Naive thymus-derived CD8-positive, alpha-beta T cell (primary cell): ENCODE data around the gene ALK. TPM values are rescaled to one million over a fixed set of nuclear protein-coding genes. Genes with fewer than 3 reads are reported as not detected.

Experiments used
- ATAC-seq, 2 donors: fragments of 150-1000 bp; cut with Tn5 transposase in 1 of 2; sonication (Bioruptor Pico), chemical (Tn5 transposase) in 1 of 2; 1 replicate in 1 of 2; 2 replicates in 1 of 2; pipeline ENCODE4 v1.10.0; 2021; ENCODE audit warnings: mild to moderate bottlenecking in 2 of 2, moderate library complexity in 2 of 2
- POLR2A ChIA-PET: fragments of 350-600 bp; sonication (Branson Sonifier 250); formaldehyde crosslinking; loops from one replicate; lab custom pipeline; 2021; ENCODE audit warnings: antibody characterized with exemption; lab: Charles Lee
- DNase-seq, 10 donors: peaks; one replicate each; pipeline versions ENCODE4 v3.0.0 to v3.0.0-alpha.2; 2020 to 2022
- H3K27ac Mint-ChIP-seq, 10 donors: one replicate each; pipeline ENCODE4 v1.8.0; 2020 to 2022; ENCODE audit warnings: mild to moderate bottlenecking in 10 of 10, mixed read lengths in 10 of 10, moderate library complexity in 4 of 10, inconsistent platforms in 1 of 10
- H3K27me3 Mint-ChIP-seq, 5 donors: one replicate each; pipeline ENCODE4 v1.8.0; 2021 to 2022; ENCODE audit warnings: mixed read lengths in 5 of 5
- H3K36me3 Mint-ChIP-seq, 3 donors: one replicate each; pipeline ENCODE4 v1.8.0; 2020 to 2022; ENCODE audit warnings: mixed read lengths in 3 of 3, mild to moderate bottlenecking in 2 of 3, inconsistent platforms in 1 of 3
- H3K4me1 Mint-ChIP-seq, 4 donors: one replicate each; pipeline ENCODE4 v1.8.0; 2021 to 2022; ENCODE audit warnings: mixed read lengths in 4 of 4
- H3K4me3 Mint-ChIP-seq, 10 donors: one replicate each; pipeline ENCODE4 v1.8.0; 2020 to 2022; ENCODE audit warnings: mild to moderate bottlenecking in 10 of 10, mixed read lengths in 10 of 10, moderate library complexity in 6 of 10, inconsistent platforms in 1 of 10
- H3K9me3 Mint-ChIP-seq, 9 donors: one replicate each; pipeline ENCODE4 v1.8.0; 2020 to 2022; ENCODE audit warnings: mixed read lengths in 9 of 9, mild to moderate bottlenecking in 3 of 9, inconsistent platforms in 1 of 9, moderate library complexity in 1 of 9
- polyA plus RNA-seq, 3 donors: library from polyadenylated mRNA; unstranded; fragments of 300-500 nt; fragmentation: Illumina TruSeq; gene quantifications; one replicate each; pipeline ENCODE4 v1.2.3, GENCODE V29; 2021
- total RNA-seq, 8 experiments: library from RNA in 2 of 8; stranded (reverse) in 2 of 8; gene quantifications; one replicate each; pipeline ENCODE4 v1.2.3 and lab custom pipeline; 2021 to 2026

The ALK gene
- total and polyA plus RNA-seq, 5 experiments from 2014 or later: 0.10 TPM; not detected in 4

DNA sequence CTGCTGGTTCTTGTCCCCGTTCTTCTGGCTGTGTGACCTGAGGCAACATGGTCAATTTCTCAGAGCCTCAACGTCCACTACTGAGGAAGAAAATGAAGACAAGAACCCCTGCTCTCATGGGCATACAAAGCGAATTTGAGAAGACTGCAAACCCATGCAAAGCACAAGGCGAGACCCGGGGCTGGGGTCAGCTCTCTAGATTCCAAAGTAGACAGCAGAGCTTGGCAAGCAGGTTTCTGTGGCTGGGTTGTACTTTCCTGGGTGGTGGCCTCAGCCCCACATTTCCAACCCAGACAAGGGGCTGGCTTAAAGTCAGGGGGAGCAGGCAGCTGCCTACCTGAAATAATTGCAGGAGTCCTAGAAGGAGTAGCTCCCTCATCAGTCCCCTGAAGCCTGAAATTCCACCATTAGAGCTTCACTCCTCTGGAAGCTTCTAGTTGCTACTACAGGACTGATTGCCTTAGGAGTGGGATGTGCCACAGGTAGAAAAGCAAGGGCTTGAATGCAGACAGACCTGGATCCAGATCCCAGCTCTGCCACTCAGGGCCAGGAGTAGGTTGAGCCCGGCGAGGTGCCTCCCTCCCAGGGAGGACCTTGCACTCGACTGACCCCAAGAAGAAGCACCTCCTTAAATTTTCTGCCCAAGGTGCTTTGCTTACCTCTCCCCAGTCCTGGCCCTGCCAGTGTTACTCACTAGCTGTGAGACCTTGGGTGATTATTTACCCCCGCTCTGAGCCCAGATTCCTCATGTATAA, 678.6 kb downstream of the ALK start:
- POLR2A ChIA-PET: no interaction called here
- no peaks in the 10 kb centered on the region for H3K36me3 Mint-ChIP-seq
- DNase-seq (peak in 1 of 10 donors; percentile 35), ATAC-seq (no peak)
- H3K4me3 Mint-ChIP-seq: no peak overlapping the region
- peaks cover 2 to 30% (median 9%) of the 10 kb centered on the region in 5 donors for H3K27me3 Mint-ChIP-seq
- H3K4me1 Mint-ChIP-seq: no peaks in the 10 kb centered on the region
- no peaks in the 10 kb centered on the region for H3K9me3 Mint-ChIP-seq
- H3K27ac Mint-ChIP-seq: no peak overlapping the region

DNA sequence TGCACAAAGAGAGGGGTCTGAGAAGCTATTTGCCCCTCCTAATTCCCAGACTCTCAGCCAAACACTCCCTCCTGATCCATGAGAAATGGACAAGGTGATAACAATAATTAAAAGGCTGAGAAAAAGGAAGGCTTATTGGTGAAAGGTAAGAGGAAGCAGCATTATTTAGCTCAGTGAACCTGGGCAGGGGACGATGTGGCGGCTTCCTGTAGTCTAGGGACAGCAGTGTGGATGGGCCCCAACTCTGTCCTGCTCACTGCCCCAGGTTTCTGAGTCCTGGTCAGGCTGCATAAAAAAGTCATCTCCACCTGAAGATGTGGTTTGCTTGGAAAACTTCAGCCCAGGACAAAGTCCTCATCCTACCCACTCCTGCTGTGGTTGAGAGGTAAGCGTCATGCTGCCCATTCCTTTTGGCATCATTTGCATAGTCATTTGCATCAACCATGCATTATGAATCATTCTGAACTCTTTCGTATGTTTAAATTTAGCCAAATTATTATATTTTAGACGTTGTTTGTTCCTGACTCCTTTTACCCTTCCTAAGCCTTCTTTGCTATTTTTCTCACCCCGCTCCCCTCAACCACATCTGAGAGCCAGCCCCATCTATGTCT, 679.3 kb downstream of the ALK start:
- Mint-ChIP-seq H3K4me1 (no peaks in the 10 kb centered on the region), H3K9me3 (no peaks in the 10 kb centered on the region), H3K4me3 (no peak overlapping the region), H3K27ac (no peak overlapping the region), H3K27me3 (peaks cover 3 to 38% (median 13%) of the 10 kb centered on the region in 5 donors), H3K36me3 (no peaks in the 10 kb centered on the region)
- no peak for ATAC-seq
- POLR2A ChIA-PET: no interaction called here
- DNase-seq: peak in 1 of 10 donors; percentile 6

DNA sequence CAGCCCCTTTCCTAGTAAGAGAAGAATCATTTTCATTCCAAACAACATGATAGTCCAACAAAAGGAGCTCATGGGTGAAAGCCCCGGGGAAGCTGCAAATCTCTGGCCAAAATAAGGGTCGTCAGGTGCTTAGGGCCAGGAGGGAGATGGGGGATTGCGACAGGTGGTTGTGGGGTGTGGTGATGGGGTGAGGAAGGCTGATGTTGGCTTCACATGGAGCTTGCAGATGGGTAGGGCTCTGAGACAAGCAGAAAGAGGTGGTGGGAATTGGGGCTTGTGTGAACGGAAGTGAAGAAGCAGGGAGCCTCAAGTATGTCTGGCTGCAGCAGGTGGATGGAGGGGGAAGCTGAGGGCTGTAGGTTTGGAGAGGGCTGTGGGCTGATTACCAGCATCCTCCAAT, 680.0 kb downstream of the ALK start:
- POLR2A ChIA-PET: no interaction called here
- no peaks in the 10 kb centered on the region for H3K4me1 Mint-ChIP-seq
- DNase-seq: peak in 1 of 10 donors; percentile 16
- no peaks in the 10 kb centered on the region for H3K36me3 Mint-ChIP-seq
- H3K27ac Mint-ChIP-seq: no peak overlapping the region
- no peaks in the 10 kb centered on the region for H3K9me3 Mint-ChIP-seq
- H3K4me3 Mint-ChIP-seq: no peak overlapping the region
- peaks cover 8 to 45% (median 18%) of the 10 kb centered on the region in 5 donors for H3K27me3 Mint-ChIP-seq
- no peak for ATAC-seq

DNA sequence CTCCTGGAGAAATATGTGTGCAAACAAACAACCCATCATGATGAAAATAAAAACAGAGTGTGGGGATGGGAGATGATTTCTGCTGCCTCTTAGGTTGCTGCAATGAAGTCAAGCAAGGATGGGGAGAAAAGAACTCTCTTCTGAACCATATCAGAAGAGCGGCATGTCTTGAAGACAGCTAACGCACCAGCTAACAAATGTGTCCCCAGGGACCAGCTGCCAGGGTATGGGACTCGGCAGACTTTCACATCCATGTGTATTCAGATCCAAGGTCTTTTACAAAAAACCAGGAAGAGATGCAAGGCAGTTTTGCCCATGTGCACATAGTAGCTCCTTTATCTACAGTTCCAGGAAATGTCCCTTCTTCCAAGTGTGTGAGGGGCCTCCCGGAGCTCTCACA, 680.8 kb downstream of the ALK start:
- Mint-ChIP-seq H3K36me3 (no peaks in the 10 kb centered on the region), H3K4me3 (no peak overlapping the region)
- POLR2A ChIA-PET: no interaction called here

GRCh38 chr2:29239209-29239960, 682.0 kb downstream of the ALK start:
- peak in 1 of 10 donors; percentile 21 for DNase-seq
- no peak overlapping the region for H3K4me3 Mint-ChIP-seq
- POLR2A ChIA-PET: no interaction called here
- H3K4me1 Mint-ChIP-seq: no peaks in the 10 kb centered on the region
- H3K27me3 Mint-ChIP-seq: peaks cover 8 to 47% (median 18%) of the 10 kb centered on the region in 5 donors
- H3K27ac Mint-ChIP-seq: no peak overlapping the region
- H3K9me3 Mint-ChIP-seq: no peaks in the 10 kb centered on the region
- H3K36me3 Mint-ChIP-seq: no peaks in the 10 kb centered on the region
- ATAC-seq: no peak

More for the DNA sequence above, 680.8 kb downstream of the ALK start:
- no peaks in the 10 kb centered on the region for H3K4me1 Mint-ChIP-seq
- DNase-seq (no peak), ATAC-seq (no peak)
- H3K27me3 Mint-ChIP-seq: peaks cover 8 to 47% (median 18%) of the 10 kb centered on the region in 5 donors
- no peaks in the 10 kb centered on the region for H3K9me3 Mint-ChIP-seq
- peak overlapping the region in 1 of 10 donors; percentile 31 for H3K27ac Mint-ChIP-seq

- no peak for ATAC-seq
- Mint-ChIP-seq H3K9me3 (no peaks in the 10 kb centered on the region), H3K36me3 (no peaks in the 10 kb centered on the region)
Measured at GRCh38 chr2:29238497-29238896, 682.9 kb downstream of the ALK start.

DNA sequence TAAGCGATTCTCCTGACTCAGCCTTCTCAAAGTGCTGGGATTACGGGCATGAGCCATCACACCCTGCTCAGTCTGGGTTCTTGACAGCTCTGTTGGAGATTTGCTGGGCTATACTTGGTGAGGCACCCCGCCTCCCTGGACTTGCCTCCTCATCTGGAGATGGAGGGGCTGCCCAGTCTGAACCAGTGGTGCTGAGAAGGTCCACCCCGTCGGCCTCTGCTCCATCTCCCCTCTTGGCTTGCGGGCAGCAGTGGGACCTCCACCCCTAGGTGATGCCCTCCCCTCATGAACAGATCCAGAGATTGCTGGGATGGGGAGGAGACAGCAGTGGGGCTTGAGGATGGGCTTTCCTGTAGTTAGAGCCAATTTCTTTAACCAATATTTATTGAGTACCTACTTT, 685.3 kb downstream of the ALK start:
- Mint-ChIP-seq H3K4me3 (no peak overlapping the region), H3K27me3 (peaks cover 6 to 39% (median 18%) of the 10 kb centered on the region in 5 donors), H3K9me3 (no peaks in the 10 kb centered on the region), H3K4me1 (no peaks in the 10 kb centered on the region), H3K36me3 (no peaks in the 10 kb centered on the region), H3K27ac (no peak overlapping the region)
- ATAC-seq: no peak
- POLR2A ChIA-PET: no interaction called here
- DNase-seq: no peak

More at GRCh38 chr2:29238497-29238896, 682.9 kb downstream of the ALK start:
- POLR2A ChIA-PET: no interaction called here
- Mint-ChIP-seq H3K27ac (no peak overlapping the region), H3K27me3 (peaks cover 8 to 47% (median 18%) of the 10 kb centered on the region in 5 donors), H3K4me3 (no peak overlapping the region), H3K4me1 (no peaks in the 10 kb centered on the region)
- no peak for DNase-seq

DNA sequence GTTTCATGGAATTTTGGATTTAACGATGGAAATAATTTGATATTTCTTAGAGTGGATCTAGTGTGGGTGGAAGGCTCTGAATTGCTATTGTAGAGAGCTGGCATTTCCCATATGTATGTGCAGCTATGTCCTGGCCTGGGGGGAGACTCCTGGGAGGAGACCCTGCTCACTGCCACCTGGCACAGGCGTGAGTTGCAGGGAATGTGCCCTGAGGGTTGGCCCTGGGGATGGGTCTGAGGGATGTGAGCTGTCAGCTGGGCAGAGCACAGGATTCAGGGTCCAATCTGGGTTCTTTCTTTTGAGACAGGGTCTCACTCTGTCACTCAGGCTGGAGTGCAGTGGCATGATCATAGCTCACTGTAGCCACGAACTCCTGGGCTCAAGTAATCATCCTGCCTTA, 686.0 kb downstream of the ALK start:
- H3K36me3 Mint-ChIP-seq: no peaks in the 10 kb centered on the region
- no peaks in the 10 kb centered on the region for H3K4me1 Mint-ChIP-seq
- peak overlapping the region in 1 of 10 donors; percentile 16 for H3K27ac Mint-ChIP-seq
- POLR2A ChIA-PET: no interaction called here
- peaks cover 6 to 36% (median 18%) of the 10 kb centered on the region in 5 donors for H3K27me3 Mint-ChIP-seq
- DNase-seq: no peak
- no peaks in the 10 kb centered on the region for H3K9me3 Mint-ChIP-seq
- no peak overlapping the region for H3K4me3 Mint-ChIP-seq
- no peak for ATAC-seq

DNA sequence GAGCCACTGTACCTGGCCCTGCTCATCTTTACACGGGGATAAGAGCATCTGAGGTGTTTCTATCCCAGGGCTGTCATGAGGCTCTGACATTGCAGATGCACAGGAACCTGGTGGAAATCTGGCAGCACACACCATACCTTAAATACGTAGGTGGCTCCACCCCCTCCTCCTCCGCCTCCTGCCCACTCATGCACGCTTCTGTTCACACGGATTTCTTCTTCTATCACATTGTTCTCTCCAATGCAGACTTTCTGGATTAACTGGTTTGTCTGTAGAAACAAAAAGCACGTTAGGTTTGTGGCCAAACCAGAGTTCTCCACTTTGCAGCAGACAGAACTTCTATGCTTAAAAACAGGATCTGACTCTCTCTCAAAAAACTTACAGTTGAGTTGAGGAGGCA, 688.0 kb downstream of the ALK start:
- Mint-ChIP-seq H3K4me1 (no peaks in the 10 kb centered on the region), H3K27ac (no peak overlapping the region), H3K4me3 (no peak overlapping the region), H3K36me3 (no peaks in the 10 kb centered on the region), H3K27me3 (peaks cover 7 to 38% (median 28%) of the 10 kb centered on the region in 5 donors), H3K9me3 (no peaks in the 10 kb centered on the region)
- DNase-seq (peak in 1 of 10 donors; percentile 40), ATAC-seq (no peak)
- POLR2A ChIA-PET: no interaction called here

GRCh38 chr2:29232041-29232440, 689.3 kb downstream of the ALK start:
- H3K36me3 Mint-ChIP-seq: no peaks in the 10 kb centered on the region
- H3K4me1 Mint-ChIP-seq: no peaks in the 10 kb centered on the region
- H3K27ac Mint-ChIP-seq: no peak overlapping the region
- H3K27me3 Mint-ChIP-seq: peaks cover 6 to 39% (median 28%) of the 10 kb centered on the region in 5 donors
- no peak overlapping the region for H3K4me3 Mint-ChIP-seq
- H3K9me3 Mint-ChIP-seq: no peaks in the 10 kb centered on the region
- POLR2A ChIA-PET: no interaction called here
- ATAC-seq (no peak), DNase-seq (peak in 1 of 10 donors; percentile 27)

GRCh38 chr2:29229640-29230039, 691.7 kb downstream of the ALK start:
- H3K27me3 Mint-ChIP-seq: peaks cover 4 to 53% (median 19%) of the 10 kb centered on the region in 5 donors
- ATAC-seq (no peak), DNase-seq (peak in 1 of 10 donors; percentile 40)
- H3K36me3 Mint-ChIP-seq: no peaks in the 10 kb centered on the region
- POLR2A ChIA-PET: no interaction called here
- no peaks in the 10 kb centered on the region for H3K9me3 Mint-ChIP-seq
- H3K27ac Mint-ChIP-seq: no peak overlapping the region
- peaks cover 0 to 1% (median 0%) of the 10 kb centered on the region in 4 donors for H3K4me1 Mint-ChIP-seq
- H3K4me3 Mint-ChIP-seq: no peak overlapping the region

DNA sequence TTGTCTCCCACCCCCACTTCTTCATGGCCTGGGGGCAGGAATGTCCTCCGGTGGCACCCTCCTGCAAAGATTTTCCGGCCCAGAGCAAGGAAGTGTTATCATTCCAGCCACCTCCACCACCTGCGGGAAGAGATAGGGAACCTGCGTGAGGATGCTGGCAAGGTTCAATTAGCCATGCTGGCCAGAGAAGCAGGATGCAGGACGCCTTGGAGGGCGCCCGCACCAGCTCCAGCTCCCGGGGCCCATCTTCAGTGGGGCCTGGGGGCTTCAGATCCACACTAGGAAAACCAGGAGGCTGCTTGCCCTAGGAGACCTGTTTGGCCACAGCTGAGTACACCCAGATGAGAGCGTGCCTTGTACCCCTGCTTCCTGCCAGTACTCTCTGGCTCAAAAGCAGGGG, 692.4 kb downstream of the ALK start:
- POLR2A ChIA-PET: interaction anchor here (0.6 kb wide), 1 partner anchor 271 kb away, joined by 5 read pairs; no protein-coding TSS in a partner anchor
- H3K36me3 Mint-ChIP-seq: no peaks in the 10 kb centered on the region
- peaks cover 4 to 55% (median 19%) of the 10 kb centered on the region in 5 donors for H3K27me3 Mint-ChIP-seq

More for the DNA sequence above, 692.4 kb downstream of the ALK start:
- Mint-ChIP-seq H3K9me3 (no peaks in the 10 kb centered on the region), H3K4me1 (peaks cover 0 to 1% (median 0%) of the 10 kb centered on the region in 4 donors), H3K27ac (no peak overlapping the region), H3K4me3 (no peak overlapping the region)
- DNase-seq: peak in 1 of 10 donors; percentile 43
- no peak for ATAC-seq
